ENCODE measurements around the gene DGKA. TPM values are rescaled to one million over a fixed set of nuclear protein-coding genes. Genes with fewer than 3 reads are reported as not detected.

DGKA gene
- total RNA-seq, 1 experiment from 2014 or later, result 25.9 TPM

GRCh38 chr12:55969356-55969755 is 38.4 kb downstream of the DGKA start:
- H3K27me3 ChIP-seq (ENCODE audit: insufficient read depth, low read length), result no peaks in the 10 kb centered on the region
- H4K91ac ChIP-seq (ENCODE audit: insufficient read length, low read depth, low read length), result no peak overlapping the region
- peaks cover 14 to 38% (median 38%) of the 10 kb centered on the region in 3 experiments; a peak in 6 of 7 replicates for H3K36me3 Mint-ChIP-seq (ENCODE audit: insufficient read depth in 1 of 3, low read depth in 3 of 3)
- no peak overlapping the region for H2BK15ac ChIP-seq (ENCODE audit: low read depth, low read length)
- H3K14ac ChIP-seq (ENCODE audit: insufficient read depth, low read length), result no peak overlapping the region
- no peaks in the 10 kb centered on the region for H4K20me1 ChIP-seq (ENCODE audit: control insufficient read depth, insufficient read depth, insufficient read length)
- H2BK120ac ChIP-seq (ENCODE audit: low read depth, low read length, poor library complexity, severe bottlenecking), result no peak overlapping the region
- no peaks in the 10 kb centered on the region for H3K27me3 Mint-ChIP-seq (ENCODE audit: low read depth)
- H3K18ac ChIP-seq (ENCODE audit: insufficient read length, low read depth, low read length), result no peak overlapping the region
- no peaks in the 10 kb centered on the region; the same call in 1 of the 2 replicates for H3K79me2 ChIP-seq (ENCODE audit: insufficient read depth, low read length)
- peaks cover 3% of the 10 kb centered on the region; the same call in 1 of the 2 replicates for H3K4me1 ChIP-seq (ENCODE audit: insufficient read depth, low read length)
- WGBS (ENCODE audit: extremely low coverage, insufficient read length, low lambda C conversion rate), result no CpG with 5 or more reads among the region's 4 CpGs
- H3K23ac ChIP-seq (ENCODE audit: insufficient read length, low read depth, low read length), result no peak overlapping the region
- no peak overlapping the region for H2AK5ac ChIP-seq (ENCODE audit: insufficient read length, low read length)
- H2BK5ac ChIP-seq (ENCODE audit: insufficient read length, low read length), result no peak overlapping the region
- no peak overlapping the region for H2AFZ ChIP-seq (ENCODE audit: low read length)
- peaks cover 18% of the 10 kb centered on the region for H3K23me2 ChIP-seq (ENCODE audit: insufficient read length, low read depth, low read length, poor library complexity, severe bottlenecking)
- H3K56ac ChIP-seq (ENCODE audit: insufficient read length, low read depth, low read length), result no peak overlapping the region
- no peaks in the 10 kb centered on the region for H3K9me3 ChIP-seq (ENCODE audit: control insufficient read depth, low read depth, low read length)
- no peak overlapping the region for H2BK20ac ChIP-seq (ENCODE audit: low read depth, low read length, poor library complexity, severe bottlenecking)
- no peak overlapping the region for H3K4me2 ChIP-seq (ENCODE audit: insufficient read depth, insufficient read length, low read length)
- no peak overlapping the region for H3K27ac Mint-ChIP-seq
- no peak overlapping the region for H2BK12ac ChIP-seq (ENCODE audit: insufficient read length, low read depth, low read length)
- H4K5ac ChIP-seq (ENCODE audit: insufficient read length, low read depth, low read length), result no peak overlapping the region
- no peaks in the 10 kb centered on the region for H3K79me1 ChIP-seq (ENCODE audit: insufficient read depth, low read depth, low read length, poor library complexity, severe bottlenecking)
- no peak overlapping the region for H4K8ac ChIP-seq (replicated peaks; ENCODE audit: insufficient read length, low read depth, low read length)
- H3T11ph ChIP-seq (ENCODE audit: low read length), result no peak overlapping the region
- H3K4me1 Mint-ChIP-seq, result peaks cover 25% of the 10 kb centered on the region in 2 experiments
- no peak overlapping the region for H3K4me3 Mint-ChIP-seq
- no peak overlapping the region for H3K4ac ChIP-seq (ENCODE audit: low read depth, low read length)
- TF ChIP-seq CTCF (conservative IDR thresholded peaks at IDR 0.05), result no peak
- no peaks in the 10 kb centered on the region for H3K9me3 Mint-ChIP-seq
- no peak overlapping the region for H3K9ac ChIP-seq (ENCODE audit: extremely low read depth, insufficient read length, low read length)
- H3K27ac ChIP-seq (ENCODE audit: insufficient read length, low read depth, low read length), result no peak overlapping the region
- DNase-seq, result no peak

All from H9 (cell line).